ENCODE data around the gene TCF4.

Gene TCF4

GRCh38 chr18:55213586-55213985 lies 374.4 kb downstream of the TCF4 start:
- FAIRE-seq, result no peak

- no peak for FAIRE-seq
These were observed 381.1 kb downstream of the TCF4 start for GRCh38 chr18:55206927-55207326.

- no peak for FAIRE-seq
These were observed 385.6 kb downstream of the TCF4 start for GRCh38 chr18:55202232-55202917.

GRCh38 chr18:55199291-55199963 lies 388.6 kb downstream of the TCF4 start:
- FAIRE-seq, result no peak

- FAIRE-seq, result no peak
These were observed 392.1 kb downstream of the TCF4 start for GRCh38 chr18:55195863-55196262.

- FAIRE-seq, result no peak
These were observed 398.0 kb downstream of the TCF4 start for GRCh38 chr18:55189972-55190371.

- FAIRE-seq, result no peak
These were observed 401.4 kb downstream of the TCF4 start for GRCh38 chr18:55186588-55186987.

GRCh38 chr18:55185391-55185790 lies 402.6 kb downstream of the TCF4 start:
- no peak for FAIRE-seq

- no peak for FAIRE-seq
These were observed 408.2 kb downstream of the TCF4 start for GRCh38 chr18:55179835-55180234.

- no peak for FAIRE-seq
These were observed 408.6 kb downstream of the TCF4 start for GRCh38 chr18:55179425-55179824.

GRCh38 chr18:55173291-55173690 lies 414.7 kb downstream of the TCF4 start:
- no peak for FAIRE-seq

Measured in TTC549 (cell line).